AG10803 (cell line): Measurements from ENCODE around the gene CST4.
"Not testable (repeated sequence)": the region's sequence is repeated elsewhere in the genome, so short reads cannot be mapped to it uniquely, and the experiment has no call there.

Experiments used
- DNase-seq: peaks from one replicate; pipeline ENCODE4 v3.0.0; 2010; ENCODE audit warnings: low read depth
- H3K4me3 ChIP-seq: 2 replicates; pipeline ENCODE4 v1.5.1; 2011; ENCODE audit warnings: mild to moderate bottlenecking, low read length, control low read depth
- CTCF ChIP-seq: conservative IDR thresholded peaks from 2 replicates; pipeline ENCODE4 v1.5.1; 2011; ENCODE audit warnings: mild to moderate bottlenecking, low read length, control low read depth, inconsistent platforms

Gene CST4

GRCh38 chr20:23691675-23692074 is 2.8 kb upstream of the CST4 start:
- H3K4me3 ChIP-seq = no peak overlapping the region
- no peak for TF ChIP-seq CTCF
- DNase-seq = no peak

GRCh38 chr20:23690581-23690980 is 1.7 kb upstream of the CST4 start:
- no peak overlapping the region for H3K4me3 ChIP-seq
- no peak for TF ChIP-seq CTCF
- DNase-seq = no peak

GRCh38 chr20:23689399-23689690 is 507 bp upstream of the CST4 start:
- no peak overlapping the region for H3K4me3 ChIP-seq
- no peak for TF ChIP-seq CTCF
- DNase-seq = no peak

GRCh38 chr20:23687986-23688385 is 852 bp downstream of the CST4 start:
- TF ChIP-seq CTCF = no peak
- no peak overlapping the region for H3K4me3 ChIP-seq
- DNase-seq = no peak

GRCh38 chr20:23686046-23686750 is 2.6 kb downstream of the CST4 start:
- no peak for TF ChIP-seq CTCF
- H3K4me3 ChIP-seq = no peak overlapping the region

GRCh38 chr20:23685529-23685896 is 3.3 kb downstream of the CST4 start:
- not testable (repeated sequence) for H3K4me3 ChIP-seq, DNase-seq

More at GRCh38 chr20:23686046-23686750, 2.6 kb downstream of the CST4 start:
- no peak for DNase-seq

GRCh38 chr20:23684261-23684660 is 4.6 kb downstream of the CST4 start:
- no peak overlapping the region for H3K4me3 ChIP-seq
- no peak for DNase-seq
- no peak for TF ChIP-seq CTCF

GRCh38 chr20:23683807-23684206 is 5.0 kb downstream of the CST4 start:
- DNase-seq = no peak
- no peak for TF ChIP-seq CTCF
- no peak overlapping the region for H3K4me3 ChIP-seq
